Glutamatergic neuron (in vitro differentiated cells): Measurements from ENCODE around the gene ZBED3. TPM values are rescaled to one million over a fixed set of nuclear protein-coding genes. Genes with fewer than 3 reads are reported as not detected.
"Not testable (repeated sequence)": the region's sequence is repeated elsewhere in the genome, so short reads cannot be mapped to it uniquely, and the experiment has no call there.

Experiments
- DNase-seq: peaks from one replicate; pipeline ENCODE4 v3.0.0; 2022
- H3K27ac Mint-ChIP-seq: one replicate; pipeline ENCODE4 v1.8.0; 2020; ENCODE audit warnings: mild to moderate bottlenecking, mixed read lengths, inconsistent platforms; ENCODE audit not compliant: unreplicated experiment
- H3K27me3 Mint-ChIP-seq: one replicate; pipeline ENCODE4 v1.8.0; 2020; ENCODE audit warnings: mild to moderate bottlenecking, moderate library complexity, mixed read lengths, inconsistent platforms; ENCODE audit not compliant: unreplicated experiment
- H3K36me3 Mint-ChIP-seq: one replicate; pipeline ENCODE4 v1.8.0; 2020; ENCODE audit warnings: mild to moderate bottlenecking, mixed read lengths, inconsistent platforms; ENCODE audit not compliant: unreplicated experiment
- H3K4me1 Mint-ChIP-seq: one replicate; pipeline ENCODE4 v1.8.0; 2020; ENCODE audit warnings: mild to moderate bottlenecking, low read depth, mixed read lengths, inconsistent platforms; ENCODE audit not compliant: unreplicated experiment
- H3K4me3 Mint-ChIP-seq: one replicate; pipeline ENCODE4 v1.8.0; 2020; ENCODE audit warnings: mild to moderate bottlenecking, mixed read lengths, inconsistent platforms; ENCODE audit not compliant: unreplicated experiment
- H3K9me3 Mint-ChIP-seq: one replicate; pipeline ENCODE4 v1.8.0; 2020; ENCODE audit warnings: mild to moderate bottlenecking, moderate library complexity, mixed read lengths, inconsistent platforms; ENCODE audit not compliant: unreplicated experiment
- total RNA-seq: library from RNA; stranded (reverse); fragmentation: NEBNext Ultra II Directional; extraction: Animal tissue kit (Norgen Biotek cat#: 25700); gene quantifications from one replicate; pipeline ENCODE4 v1.2.1, GENCODE V29; 2021; ENCODE audit not compliant: unreplicated experiment
- TF ChIP-seq, protein P1 (sequence below): fragments of 200-600 bp; sonication (generic); IDR thresholded peaks from one replicate; pipeline ENCODE4 v1.5.0; 2021; ENCODE audit not compliant: partially characterized antibody, unreplicated experiment

ZBED3 gene
- total RNA-seq, 1 donor from 2014 or later = 7.0 TPM

DNA sequence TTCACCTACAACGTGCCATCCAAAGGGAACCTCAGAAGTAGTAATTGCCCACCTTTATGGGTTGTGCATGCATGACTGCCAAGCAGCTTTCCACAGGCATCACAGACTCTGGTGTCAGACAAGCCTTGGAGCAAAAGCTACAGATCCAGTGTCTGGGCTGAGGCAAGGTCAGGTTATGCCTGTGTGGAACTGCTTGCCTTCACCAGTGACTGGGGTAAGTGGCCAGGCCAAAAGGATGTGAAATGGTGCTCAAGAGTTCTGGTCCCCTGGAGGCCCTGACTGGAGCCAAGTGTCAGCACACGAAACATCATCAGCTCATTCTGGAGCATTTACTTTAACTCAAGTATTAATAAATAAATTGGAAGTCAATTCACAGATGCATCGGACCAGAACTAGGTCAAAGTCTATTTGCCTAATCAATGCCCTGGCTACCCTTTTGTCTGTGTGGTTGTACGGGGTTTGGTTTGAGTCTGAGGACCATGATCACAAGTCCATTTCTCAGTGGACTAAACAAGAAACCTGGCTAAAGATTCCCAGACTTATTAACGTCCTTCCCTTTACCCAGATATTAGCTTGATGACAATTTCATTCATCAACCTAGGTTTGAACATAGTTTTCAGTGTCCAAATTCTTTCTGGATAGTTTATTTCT lies 41.5 kb upstream of the ZBED3 start:
- Mint-ChIP-seq H3K4me3 (no peak overlapping the region), H3K27me3 (no peaks in the 10 kb centered on the region), H3K36me3 (no peaks in the 10 kb centered on the region), H3K4me1 (no peaks in the 10 kb centered on the region), H3K27ac (no peak overlapping the region), H3K9me3 (no peaks in the 10 kb centered on the region)
- DNase-seq = no peak
- TF ChIP-seq, protein P1, sequence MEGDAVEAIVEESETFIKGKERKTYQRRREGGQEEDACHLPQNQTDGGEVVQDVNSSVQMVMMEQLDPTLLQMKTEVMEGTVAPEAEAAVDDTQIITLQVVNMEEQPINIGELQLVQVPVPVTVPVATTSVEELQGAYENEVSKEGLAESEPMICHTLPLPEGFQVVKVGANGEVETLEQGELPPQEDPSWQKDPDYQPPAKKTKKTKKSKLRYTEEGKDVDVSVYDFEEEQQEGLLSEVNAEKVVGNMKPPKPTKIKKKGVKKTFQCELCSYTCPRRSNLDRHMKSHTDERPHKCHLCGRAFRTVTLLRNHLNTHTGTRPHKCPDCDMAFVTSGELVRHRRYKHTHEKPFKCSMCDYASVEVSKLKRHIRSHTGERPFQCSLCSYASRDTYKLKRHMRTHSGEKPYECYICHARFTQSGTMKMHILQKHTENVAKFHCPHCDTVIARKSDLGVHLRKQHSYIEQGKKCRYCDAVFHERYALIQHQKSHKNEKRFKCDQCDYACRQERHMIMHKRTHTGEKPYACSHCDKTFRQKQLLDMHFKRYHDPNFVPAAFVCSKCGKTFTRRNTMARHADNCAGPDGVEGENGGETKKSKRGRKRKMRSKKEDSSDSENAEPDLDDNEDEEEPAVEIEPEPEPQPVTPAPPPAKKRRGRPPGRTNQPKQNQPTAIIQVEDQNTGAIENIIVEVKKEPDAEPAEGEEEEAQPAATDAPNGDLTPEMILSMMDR = no peak

DNA sequence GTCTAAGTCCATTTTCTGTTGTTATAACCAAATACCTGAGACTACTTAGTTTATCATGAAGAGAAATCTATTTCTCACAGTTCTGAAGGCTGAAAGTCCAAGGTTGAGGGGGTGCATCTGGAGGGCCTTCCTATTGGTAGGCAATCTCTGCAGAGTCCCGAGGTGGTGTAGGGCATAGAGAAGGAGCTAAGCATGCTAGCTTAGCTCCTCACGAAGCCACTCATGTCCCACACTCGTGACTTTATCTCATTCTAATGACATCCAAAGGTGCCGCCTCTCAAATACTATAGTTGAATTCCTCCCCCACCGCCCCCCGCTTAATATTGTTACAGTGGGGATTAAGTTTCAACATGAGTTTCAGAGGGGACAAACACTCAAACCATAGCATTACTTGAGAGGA lies 36.0 kb upstream of the ZBED3 start:
- H3K36me3 Mint-ChIP-seq = peaks cover 7% of the 10 kb centered on the region
- H3K9me3 Mint-ChIP-seq = no peaks in the 10 kb centered on the region
- no peaks in the 10 kb centered on the region for H3K4me1 Mint-ChIP-seq
- H3K27me3 Mint-ChIP-seq = no peaks in the 10 kb centered on the region
- no peak for DNase-seq
- TF ChIP-seq, protein P1 = no peak
- no peak overlapping the region for H3K4me3 Mint-ChIP-seq
- no peak overlapping the region for H3K27ac Mint-ChIP-seq

DNA sequence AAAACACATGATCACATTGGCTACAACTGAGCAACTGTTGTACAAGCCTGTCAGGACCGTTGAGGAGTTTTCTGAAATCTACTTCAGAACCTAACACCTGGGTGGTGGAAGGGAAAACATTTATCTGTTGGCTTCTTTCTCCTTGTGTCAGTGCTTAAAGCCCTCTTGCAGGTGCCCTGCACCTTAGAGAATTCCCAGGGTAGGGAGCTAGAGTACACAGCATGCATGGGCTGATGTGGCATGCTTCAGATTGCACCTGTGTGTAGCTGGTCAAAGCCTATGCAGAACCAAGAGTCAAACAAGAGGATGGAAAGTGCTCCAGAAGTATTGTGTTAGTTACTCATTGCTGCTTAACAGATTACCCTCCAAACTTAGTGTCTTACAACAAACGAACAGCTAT lies 33.6 kb upstream of the ZBED3 start:
- Mint-ChIP-seq H3K4me3 (no peak overlapping the region), H3K9me3 (no peaks in the 10 kb centered on the region), H3K27ac (no peak overlapping the region), H3K36me3 (peaks cover 7% of the 10 kb centered on the region), H3K4me1 (no peaks in the 10 kb centered on the region), H3K27me3 (no peaks in the 10 kb centered on the region)
- TF ChIP-seq, protein P1 = no peak
- no peak for DNase-seq

DNA sequence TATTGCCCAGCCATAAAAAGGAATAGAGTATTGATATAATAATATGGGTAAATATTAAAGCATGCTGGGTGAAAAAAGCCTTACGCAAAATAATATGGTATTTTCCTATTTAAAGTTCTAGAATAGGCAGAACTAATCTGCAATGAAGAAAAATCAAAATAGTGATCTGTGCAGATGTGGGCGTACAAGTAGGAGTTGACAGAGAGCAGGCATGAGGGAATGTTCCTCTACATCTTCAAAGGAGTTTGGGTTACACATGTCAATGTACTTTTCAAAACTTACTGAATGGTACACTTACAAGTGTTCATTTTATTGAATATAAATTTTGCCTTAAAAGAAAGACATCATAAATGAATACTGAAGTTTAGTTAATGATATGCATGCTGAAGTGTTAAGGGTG lies 33.0 kb upstream of the ZBED3 start:
- Mint-ChIP-seq H3K9me3 (no peaks in the 10 kb centered on the region), H3K36me3 (peaks cover 7% of the 10 kb centered on the region)

DNA sequence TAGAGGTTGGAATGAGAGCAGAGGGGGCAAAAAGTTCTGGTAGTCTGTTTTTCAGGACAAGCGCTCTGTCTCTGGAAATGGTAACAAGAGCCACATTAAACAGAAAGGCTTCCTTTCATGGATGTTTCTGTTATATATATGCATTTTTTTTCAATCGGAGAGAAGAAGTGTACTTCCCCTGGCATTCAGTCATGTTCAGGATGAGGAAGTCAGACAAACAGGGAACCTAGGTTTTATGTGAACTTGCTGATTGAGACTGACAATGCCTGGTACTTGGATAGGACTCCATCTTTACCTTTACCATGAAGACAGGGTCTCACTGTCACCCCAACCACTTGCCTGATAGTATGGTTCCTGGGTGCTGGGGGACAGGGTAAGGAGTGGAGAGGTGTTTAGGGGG lies 30.1 kb upstream of the ZBED3 start:
- H3K36me3 Mint-ChIP-seq = peaks cover 19% of the 10 kb centered on the region
- H3K27me3 Mint-ChIP-seq = no peaks in the 10 kb centered on the region
- no peak overlapping the region for H3K27ac Mint-ChIP-seq
- H3K4me3 Mint-ChIP-seq = no peak overlapping the region
- peaks cover 4% of the 10 kb centered on the region for H3K9me3 Mint-ChIP-seq
- H3K4me1 Mint-ChIP-seq = no peaks in the 10 kb centered on the region
- TF ChIP-seq, protein P1 = no peak
- no peak for DNase-seq

More for the DNA sequence above, 33.0 kb upstream of the ZBED3 start:
- no peak overlapping the region for H3K27ac Mint-ChIP-seq
- no peaks in the 10 kb centered on the region for H3K27me3 Mint-ChIP-seq
- no peaks in the 10 kb centered on the region for H3K4me1 Mint-ChIP-seq
- H3K4me3 Mint-ChIP-seq = no peak overlapping the region
- no peak for DNase-seq
- TF ChIP-seq, protein P1 = no peak

DNA sequence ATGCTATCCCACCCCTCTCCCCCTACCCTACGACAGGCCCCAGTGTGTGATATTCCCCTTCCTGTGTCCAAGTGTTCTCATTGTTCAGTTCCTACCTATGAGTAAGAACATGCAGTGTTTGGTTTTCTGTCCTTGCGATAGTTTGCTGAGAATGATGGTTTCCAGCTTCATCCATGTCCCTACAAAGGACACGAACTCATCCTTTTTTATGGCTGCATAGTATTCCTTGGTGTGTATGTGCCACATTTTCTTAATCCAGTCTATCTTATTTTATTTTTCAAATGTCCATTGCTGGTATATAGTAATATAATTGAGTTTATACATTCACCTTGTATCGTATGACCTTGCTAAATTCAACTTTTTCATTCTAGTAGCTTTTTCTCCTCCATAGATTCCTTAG lies 19.9 kb upstream of the ZBED3 start:
- not testable (repeated sequence) for H3K9me3 Mint-ChIP-seq, DNase-seq, H3K27me3 Mint-ChIP-seq, H3K36me3 Mint-ChIP-seq, H3K4me3 Mint-ChIP-seq, H3K27ac Mint-ChIP-seq, H3K4me1 Mint-ChIP-seq
